Fibroblast of skin of left biceps (primary cell): ENCODE results near the gene C22orf39.

Experiments used
- DNase-seq, 2 experiments: peaks; one replicate each; pipeline ENCODE4 v3.0.0-alpha.2; 2013; ENCODE audit warnings: low read depth in 2 of 2

Gene C22orf39

DNA sequence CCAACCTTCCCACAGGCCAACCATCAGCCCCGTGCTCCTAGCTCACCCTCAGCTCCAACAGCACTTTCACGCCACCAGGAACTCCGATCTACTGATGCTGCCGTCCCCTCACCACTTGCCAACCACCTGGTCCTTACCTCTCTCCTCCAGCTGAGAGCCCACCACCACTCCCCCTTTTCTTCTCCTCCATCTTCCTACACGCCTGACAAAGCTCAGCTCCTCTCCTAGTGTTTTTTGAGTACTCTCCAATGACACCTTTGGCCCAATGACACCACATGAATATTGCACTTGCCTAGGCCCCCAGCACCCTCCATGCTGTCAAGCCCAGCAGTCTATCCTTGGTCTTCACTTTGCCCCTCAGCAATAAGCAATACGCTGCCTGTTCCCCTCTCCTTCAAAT is 46.6 kb downstream of the C22orf39 start:
- no peak for DNase-seq

DNA sequence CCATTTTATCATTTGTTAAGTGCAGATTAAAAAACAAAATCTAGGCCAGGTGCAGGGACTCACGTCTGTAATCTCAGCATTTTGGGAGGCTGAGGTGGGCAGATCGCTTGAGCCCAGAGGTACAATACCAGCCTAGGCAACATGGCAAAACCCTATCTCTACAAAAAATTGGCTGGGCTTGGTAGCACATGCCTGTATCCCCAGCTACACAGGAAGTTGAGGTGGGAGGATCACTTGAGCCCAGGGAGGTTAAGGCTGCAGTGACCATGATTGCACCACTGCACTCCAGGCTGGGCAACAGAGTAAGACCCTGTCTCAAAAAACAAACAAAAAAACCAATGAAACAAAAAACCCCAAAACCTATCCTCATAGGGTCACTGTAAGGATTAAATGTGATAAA is 48.9 kb downstream of the C22orf39 start:
- no peak for DNase-seq

DNA sequence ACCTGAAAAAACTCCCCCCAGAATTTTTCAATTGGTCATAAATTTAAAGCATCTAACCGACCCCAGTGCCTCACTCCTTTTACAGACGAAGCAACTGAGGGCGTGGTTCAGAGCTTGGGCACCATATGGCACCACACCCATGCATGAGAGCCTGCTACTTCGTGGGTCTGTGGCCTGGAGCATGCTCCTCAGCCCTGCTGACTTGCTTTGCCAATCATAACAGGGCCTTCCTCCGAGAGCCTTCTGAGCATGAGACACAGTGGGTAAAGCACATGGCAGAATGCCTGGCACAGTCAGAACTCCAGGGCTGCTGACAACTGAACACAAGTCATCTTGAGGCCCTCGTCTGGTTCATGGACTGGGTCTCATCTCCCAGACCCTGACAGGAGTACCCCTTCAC is 49.3 kb downstream of the C22orf39 start:
- no peak for DNase-seq

DNA sequence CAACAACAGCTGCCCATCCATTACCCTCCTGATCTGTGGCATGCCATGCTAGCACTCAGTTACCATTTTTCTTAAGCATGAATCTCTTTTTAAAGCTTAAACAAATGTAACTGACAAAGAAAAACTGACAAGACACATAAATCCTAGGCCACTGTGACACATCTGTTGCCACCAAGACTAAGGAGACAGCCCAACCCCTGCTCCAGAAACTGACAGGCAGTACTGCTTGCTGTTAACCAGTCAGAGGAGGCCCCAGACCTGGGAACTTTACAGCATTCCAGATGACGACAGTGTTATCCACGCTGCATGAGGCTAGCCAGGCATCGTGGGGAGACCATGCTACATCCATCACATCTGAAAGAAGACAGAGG is 49.8 kb downstream of the C22orf39 start:
- DNase-seq = no peak

DNA sequence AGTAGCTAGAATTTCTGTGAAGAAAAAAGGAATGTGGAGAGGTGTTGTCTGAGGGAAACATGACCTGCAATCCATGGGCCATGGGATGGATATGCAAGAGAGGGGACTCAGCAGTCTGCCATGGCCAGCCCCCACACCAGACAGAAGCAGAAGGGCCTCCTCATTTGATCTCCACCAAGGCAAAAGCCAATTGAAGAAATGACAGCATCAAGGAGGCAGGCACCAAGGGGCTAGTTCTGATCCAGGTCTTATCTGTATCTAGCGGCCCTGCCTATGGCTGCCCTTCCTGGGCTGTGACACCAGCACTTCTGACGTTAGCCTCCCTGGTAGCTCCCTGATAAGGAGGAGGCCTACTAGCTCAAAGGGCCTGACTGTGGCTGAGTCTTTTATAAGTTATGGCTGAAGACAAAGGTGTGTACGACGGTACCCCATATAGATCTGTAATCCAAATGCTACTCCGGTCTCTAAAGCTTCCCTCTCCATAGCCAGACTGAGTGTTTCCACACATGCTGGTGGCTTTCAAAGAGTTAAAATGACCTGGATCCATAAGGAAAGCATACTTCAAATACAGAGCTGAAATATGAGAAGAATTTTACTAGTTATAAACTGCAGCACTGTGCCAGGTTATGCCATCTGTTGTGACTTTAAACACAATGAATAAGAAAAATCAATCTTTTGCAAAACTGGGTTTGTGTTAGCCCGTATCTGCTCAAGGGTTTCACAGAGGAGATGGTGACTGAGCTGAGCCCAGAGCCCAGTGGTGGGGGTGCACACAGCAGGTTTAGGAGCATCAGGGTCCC is 50.4 kb downstream of the C22orf39 start:
- no peak for DNase-seq

DNA sequence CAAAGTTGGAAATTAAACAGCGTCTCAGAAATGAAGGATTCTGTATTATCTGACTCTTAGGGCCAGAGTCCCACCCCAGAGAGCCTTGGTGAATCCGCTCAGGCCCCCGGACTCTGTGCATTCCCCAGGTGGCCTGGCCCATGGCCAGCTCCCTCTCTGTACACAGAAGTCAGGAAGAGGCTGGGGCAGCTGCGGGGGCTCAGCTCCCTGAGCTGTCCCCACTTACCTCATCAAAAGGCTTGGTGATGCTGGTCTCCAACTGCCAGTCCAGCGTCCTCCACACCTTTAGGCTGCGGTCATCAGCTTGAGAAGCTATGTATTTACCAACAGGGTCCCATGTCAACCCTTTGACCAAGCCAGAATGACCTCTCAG is 51.0 kb downstream of the C22orf39 start:
- no peak for DNase-seq

DNA sequence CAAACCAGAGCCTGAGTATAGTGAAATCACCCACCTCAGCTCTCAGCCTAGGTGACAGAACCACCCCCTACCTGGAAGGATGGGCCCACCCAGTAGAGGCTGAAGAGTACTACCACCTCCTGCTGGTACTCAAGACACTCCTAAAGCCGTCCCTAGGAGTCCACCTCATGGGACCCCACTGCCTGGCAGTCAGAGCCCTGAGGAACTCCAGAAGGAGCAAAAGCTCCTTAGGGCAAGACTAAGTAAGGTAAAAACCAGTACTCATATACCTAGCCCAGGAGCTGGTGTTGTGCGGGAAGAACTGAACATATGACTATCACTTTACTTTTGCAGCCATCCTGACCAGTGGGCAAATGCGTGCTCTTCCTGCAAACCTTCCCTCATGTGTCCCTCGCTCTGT is 52.2 kb downstream of the C22orf39 start:
- DNase-seq = no peak

DNA sequence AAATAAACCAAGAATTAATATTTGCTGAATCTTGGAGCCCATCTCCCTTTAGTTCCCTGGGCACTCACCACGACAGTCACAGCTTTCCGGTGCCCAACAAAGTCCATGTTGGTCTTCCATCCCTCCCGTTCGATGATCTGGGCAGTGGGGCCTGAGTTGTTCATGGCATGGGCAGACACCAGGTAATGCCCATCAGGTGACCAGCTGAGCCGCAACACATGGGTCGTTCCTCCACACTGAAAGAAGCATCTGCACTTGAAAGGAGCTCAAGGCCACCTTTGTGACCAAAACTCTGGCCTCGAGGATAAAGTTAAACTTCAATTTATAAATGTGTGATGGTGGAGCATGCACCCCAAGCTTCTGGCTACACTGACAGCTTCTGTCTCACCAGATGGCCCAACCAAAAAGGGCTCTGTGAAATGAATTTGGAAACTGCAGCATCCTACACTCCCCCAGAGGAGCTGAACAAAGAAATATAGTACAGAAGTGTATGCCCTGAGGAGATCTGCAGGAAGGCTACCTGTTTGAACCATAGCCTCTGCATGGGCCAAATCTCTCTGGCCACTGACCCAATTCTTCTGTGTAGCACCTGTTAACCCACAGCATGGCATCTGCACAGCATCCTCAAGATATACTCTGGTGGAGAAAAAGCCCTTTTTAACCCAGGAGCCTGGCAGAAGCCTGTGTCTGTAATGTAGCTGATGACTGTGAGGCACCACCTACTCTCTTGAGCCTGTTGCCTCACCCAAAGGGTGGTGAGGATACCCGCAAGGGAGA is 53.0 kb downstream of the C22orf39 start:
- no peak for DNase-seq

DNA sequence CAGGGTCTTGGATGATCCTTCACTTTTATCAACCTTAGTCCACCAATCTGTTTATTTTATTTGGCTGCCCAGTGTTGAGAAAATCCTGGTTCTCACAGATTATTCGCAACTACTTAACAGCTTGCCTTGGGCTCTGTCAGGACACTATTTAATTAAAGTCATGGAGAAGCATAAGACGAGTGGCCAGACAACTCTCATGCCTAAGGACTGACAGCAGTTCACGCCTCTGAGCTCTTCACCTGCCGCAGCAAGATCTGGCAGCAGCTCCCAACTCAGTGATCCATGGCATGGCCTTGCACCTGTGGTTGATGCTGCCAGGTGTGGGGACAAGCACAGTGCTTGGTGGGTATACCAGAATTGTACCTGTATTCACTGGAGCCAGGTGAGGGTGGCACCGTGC is 53.8 kb downstream of the C22orf39 start:
- DNase-seq = no peak
